ENCODE measurements around the gene CABCOCO1.
"Not testable (repeated sequence)": the region's sequence is repeated elsewhere in the genome, so short reads cannot be mapped to it uniquely, and the experiment has no call there.

The CABCOCO1 gene

DNA sequence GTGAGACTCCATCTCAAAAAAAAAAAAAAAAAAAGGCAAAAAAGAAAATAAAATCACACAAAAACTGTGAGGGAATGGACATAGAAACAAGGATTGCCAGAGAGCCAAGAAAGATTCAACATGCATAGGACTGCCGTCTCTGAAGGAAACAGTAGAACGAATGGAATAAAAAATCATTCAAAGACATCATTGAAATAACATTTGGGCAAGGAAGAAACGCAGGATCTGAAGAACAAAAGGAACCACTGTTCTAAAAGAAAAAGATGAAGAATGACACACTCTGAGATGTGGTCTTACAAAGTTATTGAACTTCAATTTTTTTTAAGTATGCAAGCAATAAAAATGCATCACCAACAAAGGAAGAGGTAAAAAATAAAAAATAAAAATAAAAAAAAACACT is 57.2 kb downstream of the CABCOCO1 start:
- FAIRE-seq: no peak

DNA sequence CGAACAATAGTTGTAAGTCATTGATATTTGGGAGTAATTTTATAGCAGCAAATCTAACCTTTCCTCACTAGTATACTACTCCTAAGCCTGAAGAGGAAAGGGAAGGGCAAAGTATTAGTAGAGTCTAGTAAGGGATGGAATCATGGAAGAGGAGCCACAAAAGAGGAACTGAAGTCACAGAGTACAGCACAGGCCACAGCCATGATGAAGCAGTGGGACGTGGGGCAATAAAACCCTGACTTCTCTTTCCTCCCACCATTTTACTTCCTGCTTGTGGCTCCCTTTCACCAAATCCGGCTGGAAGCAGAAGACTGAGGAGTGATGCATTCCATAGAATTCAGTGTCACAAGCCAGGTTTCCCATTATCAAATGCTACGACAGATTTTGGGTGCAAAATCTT is 58.7 kb downstream of the CABCOCO1 start:
- no peak for FAIRE-seq

DNA sequence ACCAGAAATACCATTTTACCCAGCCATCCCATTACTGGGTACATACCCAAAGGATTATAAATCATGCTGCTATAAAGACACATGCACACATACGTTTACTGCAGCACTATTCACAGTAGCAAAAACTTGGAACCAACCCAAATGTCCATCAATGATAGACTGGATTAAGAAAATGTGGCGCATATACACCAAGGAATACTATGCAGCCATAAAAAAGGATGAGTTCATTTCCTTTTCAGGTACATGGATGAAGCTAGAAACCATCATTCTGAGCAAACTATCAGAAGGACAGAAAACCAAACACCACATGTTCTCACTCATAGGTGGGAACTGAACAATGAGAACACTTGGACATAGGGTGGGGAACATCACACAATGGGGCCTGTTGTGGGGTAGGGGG is 62.5 kb downstream of the CABCOCO1 start:
- not testable (repeated sequence) for FAIRE-seq

DNA sequence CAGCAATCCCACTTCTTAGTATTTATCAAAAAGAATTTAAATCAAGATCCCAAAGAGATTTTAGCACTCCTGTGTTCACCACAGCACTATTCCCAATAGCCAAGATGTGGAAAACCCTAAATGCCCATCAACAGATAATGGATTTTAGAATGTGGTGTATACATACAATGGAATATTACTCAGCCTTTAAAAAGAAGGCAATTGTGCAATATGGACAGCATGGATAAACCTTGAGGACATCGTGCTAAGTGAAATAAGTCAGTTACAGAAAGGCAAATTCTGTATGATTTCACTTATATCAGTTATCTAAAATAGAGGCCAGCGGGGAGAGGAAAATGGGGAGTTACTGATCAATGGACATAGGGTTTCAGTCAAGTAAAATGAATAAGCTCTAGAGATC is 66.9 kb downstream of the CABCOCO1 start:
- FAIRE-seq: no peak

DNA sequence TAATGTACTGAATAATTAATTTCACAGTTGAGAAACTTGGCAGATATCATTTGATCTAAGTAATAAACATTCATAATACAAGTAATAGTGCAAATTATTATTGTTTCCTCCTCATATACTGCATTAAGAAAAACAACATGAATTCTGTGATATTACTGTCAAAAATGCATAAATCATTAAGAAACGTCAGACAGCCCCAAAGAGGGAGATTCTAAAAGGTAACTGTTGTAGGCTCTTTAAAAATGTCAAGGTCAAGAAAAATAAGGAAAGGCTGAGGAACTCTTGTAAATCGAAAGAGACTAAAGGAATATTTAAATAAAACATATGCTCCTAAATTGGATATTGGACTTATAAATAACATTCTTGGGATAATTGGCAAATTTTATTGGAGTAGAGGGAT is 67.9 kb downstream of the CABCOCO1 start:
- FAIRE-seq: no peak

DNA sequence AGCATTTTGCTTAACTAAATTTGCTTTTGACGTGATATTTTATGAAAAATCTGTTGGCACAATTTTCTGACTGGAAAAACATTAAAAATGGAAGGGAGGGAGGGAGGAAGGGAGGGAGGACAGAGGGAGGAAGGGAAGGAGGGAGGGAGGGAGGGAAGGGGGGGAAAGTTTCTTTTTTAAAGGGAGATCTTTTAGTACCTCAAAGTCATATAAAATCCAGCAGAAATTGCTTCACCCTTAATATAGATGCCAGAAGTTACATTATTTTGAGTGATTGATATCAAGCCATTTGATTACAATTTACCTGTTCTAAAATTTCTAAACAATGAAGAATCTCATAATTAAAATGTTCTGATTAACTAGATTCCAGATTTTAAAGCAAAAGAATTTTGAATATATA is 68.9 kb downstream of the CABCOCO1 start:
- FAIRE-seq: no peak

DNA sequence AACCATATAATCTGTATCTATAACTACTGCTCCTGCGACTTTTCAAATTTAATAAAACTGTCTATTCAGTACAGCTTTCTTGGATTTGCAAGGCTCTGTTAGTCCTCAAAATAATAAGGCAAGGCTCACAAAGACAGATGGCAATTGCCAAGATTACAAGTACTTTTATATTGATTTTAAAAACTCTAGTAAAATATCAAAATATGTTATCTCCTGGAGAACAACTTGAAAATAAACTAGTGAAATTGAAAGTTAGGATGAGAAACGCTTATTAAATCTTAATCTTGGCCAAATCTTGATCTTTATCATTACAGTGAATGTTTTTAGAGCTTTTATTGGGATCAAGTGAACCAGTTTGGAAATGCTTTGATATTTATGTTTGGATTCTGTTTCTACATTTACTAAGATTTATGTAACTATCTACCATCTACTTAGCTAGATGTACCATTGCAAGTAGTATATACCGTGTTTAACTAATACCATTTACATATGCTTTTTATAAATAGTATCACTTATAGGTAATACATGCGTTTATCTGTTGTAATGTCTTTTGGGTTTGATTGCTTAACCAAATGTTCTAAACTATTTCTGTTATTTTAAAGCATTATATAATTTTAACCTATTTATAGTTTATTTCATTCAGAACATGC is 70.0 kb downstream of the CABCOCO1 start:
- no peak for FAIRE-seq

DNA sequence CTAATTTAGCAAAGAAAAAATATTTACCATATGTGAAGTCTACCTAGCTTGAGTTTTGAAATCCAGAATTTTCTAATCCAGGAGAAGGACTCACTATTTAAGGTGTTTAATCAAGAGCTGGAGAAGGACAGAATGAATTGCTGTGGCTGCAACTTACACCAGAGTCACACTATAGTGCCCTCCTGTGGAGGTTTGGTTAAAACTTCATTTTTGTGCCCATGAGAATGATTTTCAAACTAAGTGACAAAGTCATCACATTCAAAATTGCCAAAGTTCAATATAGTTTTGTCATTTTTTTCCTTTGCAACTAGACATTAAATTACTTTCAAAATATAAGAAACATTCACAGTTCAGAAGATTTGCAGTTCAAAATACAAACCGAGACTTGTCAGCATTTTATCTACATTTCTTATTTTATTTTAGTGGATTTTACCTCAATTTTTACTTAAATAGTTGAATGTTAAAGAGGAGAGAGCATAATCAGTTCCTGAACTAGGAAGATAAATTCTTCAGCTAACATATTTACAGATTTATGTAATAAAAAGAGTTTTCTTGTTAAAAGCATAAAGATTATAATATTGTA is 70.7 kb downstream of the CABCOCO1 start:
- FAIRE-seq: peak; percentile 93

DNA sequence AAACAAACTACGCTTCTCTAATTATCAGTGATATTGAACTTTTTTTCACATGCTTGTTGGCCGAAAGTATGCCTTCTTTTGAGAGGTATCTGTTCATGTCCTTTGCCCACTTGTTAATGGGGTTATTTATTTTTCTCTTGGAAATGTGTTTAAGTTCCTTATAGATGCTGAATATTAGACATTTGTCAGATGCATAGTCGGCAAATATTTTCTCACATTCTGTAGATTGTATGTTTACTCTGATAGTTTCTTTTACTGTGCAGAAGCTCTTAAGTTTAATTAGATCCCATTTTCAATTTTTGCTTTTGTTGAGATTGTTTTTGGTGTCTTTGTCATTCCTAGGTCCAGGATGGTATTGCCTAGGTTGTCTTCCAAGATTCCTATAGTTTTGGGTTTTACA is 73.2 kb downstream of the CABCOCO1 start:
- no peak for FAIRE-seq

DNA sequence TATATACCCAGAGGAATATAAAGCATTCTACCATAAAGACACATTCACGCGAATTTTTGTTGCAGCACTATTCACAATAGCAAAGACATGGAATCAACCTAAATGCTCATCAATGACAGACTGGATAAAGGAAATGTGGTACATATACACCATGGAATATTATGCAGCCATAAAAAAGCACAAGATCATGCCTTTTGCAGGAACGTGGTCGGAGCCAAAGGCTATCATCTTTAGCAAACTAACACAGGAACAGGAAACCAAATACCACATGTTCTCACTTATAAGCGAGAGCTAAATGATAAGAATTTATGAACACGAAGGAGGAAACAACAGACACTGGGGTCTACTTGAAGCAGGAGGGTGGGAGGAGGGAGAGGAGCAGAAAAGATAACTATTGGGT is 74.7 kb downstream of the CABCOCO1 start:
- FAIRE-seq: not testable (repeated sequence)

DNA sequence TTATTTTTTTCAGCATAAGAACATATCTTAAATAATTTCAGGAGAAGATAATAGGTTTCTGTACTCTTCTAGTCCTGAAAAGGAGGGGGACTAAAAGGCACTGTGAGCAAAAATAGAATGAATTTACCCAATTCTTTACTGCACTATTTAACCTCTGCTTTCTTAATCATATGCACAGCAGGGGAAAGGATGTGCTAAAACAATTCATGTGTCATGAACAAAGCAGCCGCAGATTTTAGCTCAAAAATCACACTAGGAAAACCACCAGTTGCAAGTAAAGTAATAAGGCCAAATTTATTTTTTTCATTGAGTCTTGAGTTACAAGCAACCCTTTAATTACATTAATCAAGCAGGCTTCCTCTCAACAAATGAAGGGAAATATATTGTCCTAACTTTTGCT is 80.1 kb downstream of the CABCOCO1 start:
- no peak for FAIRE-seq

DNA sequence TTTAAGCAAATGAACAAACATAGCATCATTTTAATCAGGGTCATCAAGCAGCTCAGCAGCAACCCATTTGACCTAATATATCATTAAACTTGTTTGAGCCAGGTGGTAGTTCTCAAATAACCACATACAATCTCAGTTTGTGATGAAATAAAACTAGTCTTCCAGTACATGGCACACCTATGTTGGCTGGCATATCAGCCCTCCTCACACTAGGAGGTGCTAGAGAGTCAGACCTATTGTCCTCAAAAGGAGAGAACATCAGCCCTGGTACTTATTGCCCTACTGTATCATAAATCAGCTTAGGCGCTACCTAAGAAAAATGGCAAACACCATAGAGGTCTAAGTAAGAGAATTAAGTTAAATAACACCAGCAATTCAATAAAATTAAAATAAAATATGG is 81.7 kb downstream of the CABCOCO1 start:
- FAIRE-seq: no peak

DNA sequence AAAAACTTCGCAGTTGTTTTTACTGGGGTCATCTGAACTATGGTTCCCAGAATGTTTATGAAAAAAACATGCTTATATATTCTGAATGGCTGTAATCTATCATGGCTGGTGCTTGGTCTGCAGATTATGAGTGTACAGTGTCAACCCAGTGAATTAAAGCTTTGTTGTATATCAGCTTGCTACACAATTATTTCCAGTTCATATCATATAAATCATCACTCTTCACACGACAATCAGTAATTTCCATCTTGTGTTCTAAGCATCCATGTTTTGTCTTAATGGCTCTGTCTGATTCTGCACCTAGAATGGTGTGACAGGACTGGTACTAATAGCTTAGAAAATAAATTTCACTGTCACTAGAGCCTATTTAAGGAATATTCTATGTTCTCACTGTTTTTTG is 83.6 kb downstream of the CABCOCO1 start:
- FAIRE-seq: no peak

DNA sequence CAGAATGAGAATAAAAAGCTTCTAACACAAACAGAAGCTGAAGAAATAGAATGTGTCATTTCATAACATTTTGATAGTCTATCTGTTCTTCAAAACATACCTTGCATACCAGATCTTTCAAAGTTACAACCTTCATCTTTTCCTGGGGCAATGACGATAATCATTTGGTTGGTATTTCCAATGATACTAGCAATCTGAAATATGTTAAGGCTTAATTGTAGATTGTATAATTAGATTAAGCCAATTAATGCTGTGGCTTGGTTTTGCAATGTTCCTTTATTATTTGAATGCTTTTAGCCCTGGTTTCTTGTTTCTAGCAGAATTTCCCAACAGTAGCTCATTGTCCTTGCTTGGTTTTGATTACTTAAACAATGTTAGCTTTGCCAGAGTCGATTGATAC is 84.6 kb downstream of the CABCOCO1 start:
- no peak for FAIRE-seq

DNA sequence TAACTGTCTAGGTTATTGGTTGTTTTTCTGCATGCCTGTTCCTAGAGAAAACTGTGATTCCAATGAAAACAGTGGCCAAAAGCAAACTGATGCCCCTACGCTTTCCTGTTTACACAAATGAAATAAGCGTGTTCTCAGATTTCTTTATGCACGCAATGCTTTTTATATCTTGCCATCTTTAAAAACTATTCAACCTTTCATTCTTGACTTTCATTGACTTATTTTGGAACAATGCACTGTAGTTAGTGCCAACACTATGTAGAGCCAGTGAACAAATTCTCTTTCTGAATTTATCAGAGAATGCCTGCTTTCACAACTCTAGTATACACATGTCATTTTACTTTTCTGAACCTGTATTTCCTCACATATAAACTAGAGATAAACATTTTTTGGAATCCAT is 86.6 kb downstream of the CABCOCO1 start:
- no peak for FAIRE-seq

DNA sequence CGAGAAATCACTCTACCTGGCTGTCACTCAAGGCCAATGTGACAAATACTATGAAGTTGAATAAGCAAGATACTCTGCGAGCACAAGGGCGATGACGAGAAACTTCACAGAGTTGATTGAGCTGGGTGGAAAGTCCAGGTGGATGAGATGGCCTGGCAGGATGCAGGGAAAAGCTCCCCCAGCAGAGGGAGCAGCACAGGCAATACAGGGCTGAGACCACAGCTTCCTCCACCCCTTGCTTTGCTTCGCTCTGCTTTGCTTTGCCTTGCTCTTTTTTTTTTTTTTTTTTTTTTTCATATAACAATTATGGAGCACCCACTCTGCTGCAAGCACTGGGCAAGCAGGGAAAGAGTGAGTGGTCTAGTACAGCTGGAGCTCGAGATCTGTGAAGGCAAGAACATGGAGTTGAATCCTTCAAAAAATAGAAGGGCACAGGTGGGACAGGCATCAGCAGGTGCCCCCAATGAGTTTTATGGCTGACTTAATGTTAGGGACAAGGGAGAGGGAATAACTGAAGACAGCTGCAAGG is 88.3 kb downstream of the CABCOCO1 start:
- FAIRE-seq: no peak

DNA sequence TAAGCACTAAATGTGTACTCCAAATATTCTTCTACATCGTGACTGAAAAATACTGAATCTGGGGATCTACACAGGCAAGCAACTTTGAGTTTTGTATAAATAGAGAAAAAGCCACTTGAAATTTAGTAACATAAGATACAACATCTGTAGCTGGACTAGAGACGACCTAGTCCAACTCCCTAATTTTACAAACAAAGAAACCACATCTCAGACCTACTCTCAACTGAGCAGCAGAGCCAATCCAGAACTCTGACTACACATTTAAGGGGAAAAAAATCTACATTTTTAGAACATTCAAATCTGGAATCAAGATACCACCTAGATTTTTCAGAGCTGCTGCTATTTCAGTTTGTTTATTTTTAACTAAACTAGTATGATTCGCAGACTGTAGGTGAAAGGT is 88.9 kb downstream of the CABCOCO1 start:
- FAIRE-seq: no peak

DNA sequence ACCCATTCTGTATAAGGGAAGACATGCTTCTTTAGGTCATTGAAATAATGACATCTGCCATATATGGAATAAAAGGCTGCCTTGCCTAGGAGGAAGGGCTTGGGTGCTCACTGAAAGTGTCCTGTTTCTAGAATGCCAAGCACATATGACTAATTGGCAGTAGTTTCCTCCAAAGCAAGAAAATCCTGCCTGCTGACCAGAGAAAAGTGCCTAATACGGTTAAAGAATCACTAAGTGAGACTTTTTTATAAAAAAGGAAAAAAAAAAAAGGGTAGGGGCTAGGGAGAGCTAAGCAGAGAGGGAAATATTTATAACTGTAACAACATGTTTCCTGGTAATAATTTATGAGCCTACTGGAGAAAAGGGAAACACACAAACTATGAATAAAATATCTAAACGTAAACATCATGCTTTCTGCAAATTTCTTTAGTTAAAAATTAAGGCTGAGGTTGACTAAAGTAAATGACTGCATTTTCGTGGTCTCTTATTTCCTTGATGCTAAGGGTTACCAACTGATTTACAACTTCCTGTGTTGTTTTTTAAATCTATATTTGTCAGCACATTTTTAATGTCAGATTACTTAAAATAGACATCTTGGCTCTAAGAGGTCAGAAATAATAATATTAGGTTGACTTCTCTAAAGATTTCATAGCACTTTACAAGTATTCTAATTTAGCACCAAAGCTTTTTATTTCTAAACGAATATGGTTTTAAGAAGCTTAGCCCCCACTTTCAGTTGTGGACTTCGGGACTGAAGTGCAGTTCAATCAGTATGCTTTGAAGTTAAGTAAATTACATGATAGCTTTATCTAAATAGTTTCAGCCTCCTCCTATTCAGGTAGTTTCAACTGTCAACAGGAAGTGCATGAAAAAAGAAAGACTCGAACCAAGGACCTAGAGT is 89.6 kb downstream of the CABCOCO1 start:
- no peak for FAIRE-seq

DNA sequence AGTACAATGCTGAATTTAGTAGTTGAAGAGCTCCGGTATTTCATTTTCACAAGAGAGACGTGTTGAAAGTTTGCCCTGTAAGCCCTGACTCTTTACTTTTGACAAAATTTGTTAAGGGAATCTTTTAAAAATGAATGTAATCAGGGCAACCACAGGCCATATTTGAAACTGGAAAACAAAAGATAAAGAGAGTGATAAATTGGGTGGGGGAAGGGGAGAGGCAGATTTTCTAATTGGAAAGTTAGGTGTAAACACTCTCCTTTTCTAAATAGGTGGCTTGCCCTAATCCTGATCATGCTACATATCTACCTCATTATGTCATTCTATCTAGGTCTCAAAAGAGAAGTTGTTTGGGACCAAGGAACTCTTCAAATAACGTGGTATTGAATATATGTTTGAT is 90.7 kb downstream of the CABCOCO1 start:
- no peak for FAIRE-seq

DNA sequence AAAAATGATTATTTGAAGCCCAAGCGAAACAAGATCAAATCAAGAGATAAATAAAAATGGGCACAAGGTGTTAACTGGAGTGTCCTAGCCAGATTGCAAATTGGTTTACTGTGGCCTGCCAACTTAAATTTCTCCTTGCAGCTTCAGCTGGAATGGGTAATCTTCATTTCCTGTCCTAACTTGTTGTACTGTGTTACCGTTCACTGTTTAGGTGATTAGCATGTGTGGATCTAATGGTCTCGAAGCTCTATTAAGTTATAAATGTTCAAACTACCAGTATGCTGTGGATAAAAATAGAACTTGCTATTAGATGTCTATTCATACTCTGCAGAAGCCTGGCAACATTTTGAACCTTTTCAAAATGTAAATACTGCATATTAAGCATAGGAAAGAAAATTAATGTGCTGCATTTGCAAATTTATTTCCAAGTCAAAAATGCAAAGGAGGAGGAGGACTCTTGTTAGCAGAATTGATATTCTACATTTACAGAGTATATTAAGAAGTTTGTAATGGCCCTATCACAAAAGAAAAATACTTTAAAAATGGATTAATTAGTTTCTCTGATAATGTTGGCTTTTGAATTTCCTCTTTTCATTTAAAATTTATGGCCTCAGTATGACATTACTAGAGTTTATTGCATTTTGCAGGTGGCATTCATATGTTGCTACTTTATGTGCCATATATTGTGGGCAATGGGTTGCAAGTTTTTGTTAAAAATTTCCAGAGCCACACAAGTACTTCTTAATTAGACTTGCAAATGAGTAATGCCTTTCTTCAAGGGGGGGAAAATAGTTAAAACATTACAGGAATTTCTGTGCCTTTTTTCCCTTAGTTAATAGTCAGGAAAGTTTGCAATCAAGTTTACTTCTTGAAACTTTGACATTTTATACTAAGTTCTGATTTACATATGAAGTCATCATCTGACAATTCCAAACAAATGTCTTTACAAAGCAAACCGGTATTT is 92.1 kb downstream of the CABCOCO1 start:
- no peak for FAIRE-seq

DNA sequence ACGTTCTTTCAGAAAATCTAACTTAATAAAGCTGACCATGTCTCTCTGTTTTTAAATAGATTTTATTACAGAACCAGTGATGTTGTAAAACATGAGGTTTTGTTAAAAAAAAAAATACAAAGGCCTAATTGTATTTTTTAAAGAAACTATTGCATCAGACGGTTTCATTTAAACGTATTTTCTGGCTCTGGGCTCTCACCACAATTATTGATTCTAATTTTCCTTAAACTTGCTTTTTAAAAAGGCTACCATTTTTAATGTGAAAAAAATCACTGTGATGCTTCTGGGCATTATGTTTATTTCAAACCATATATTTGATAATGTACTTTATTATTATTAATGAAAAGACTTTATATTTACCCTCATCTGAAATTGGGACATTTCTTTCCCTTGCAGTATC is 94.3 kb downstream of the CABCOCO1 start:
- no peak for FAIRE-seq

DNA sequence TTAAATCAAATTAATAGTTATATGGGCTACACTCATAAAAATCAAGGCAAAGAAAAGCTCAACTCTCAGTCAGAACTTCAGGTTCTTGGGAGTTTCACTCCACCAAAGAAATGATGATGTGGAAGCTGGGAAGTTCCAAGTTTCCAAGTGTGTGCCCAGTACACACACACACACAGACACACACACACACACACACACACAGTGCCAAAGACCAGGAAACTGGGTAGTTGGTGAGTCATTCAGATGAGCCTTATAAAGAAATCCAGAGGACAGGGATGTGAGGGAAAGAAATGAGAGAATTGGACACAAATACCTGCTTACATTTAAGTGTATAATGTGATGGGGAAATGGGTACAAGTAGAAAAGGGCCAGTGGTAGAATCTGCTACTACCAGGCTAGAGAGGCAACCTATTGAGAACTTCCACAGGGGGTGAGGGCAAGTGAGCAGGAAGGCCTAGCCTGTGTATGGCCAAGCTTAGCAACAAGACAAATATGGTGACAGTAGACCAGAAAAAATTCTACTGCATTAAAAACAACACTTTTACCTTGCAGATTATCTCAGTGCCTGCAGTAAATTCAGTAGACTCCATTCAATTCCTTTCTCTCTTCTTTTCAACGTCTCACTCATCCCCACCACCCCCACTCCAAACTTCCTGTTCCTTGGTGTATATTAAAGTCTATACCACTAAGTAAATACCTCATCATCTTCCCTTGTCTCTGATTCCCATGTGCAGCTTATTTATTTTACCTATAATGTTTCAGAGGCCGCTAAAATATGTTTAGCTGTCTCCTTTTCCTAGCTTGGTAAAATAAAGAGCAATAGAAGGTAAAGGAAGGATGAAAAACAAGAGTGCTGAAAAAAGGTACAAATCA is 95.0 kb downstream of the CABCOCO1 start:
- FAIRE-seq: no peak
